Vagina (tissue), 2 donors: ENCODE results near the gene TREML1.

Source experiments
- POLR2A ChIP-seq, 2 donors: fragments of 450-650 bp; IDR thresholded peaks; one replicate each; pipeline ENCODE4 v1.6.1; 2017; ENCODE audit warnings: antibody characterized with exemption in 2 of 2, mild to moderate bottlenecking in 2 of 2, moderate library complexity in 2 of 2
- POLR2AphosphoS5 ChIP-seq, 2 donors: sonication (generic); formaldehyde crosslinking; IDR thresholded peaks; one replicate each; pipeline ENCODE4 v1.9.0; 2017; ENCODE audit warnings: antibody characterized with exemption in 2 of 2, mild to moderate bottlenecking in 2 of 2, low read depth in 1 of 2; ENCODE audit not compliant: insufficient read depth in 1 of 2
- TF ChIP-seq, protein P1 (sequence below), 3 experiments: fragments of 450-650 bp in 2 of 3; fragments of 200-600 bp in 1 of 3; sonication (generic) in 1 of 3; IDR thresholded peaks; one replicate each; pipeline ENCODE4 v1.5.1; 2017 to 2019; ENCODE audit warnings: antibody characterized with exemption in 3 of 3, mild to moderate bottlenecking in 2 of 3, moderate library complexity in 2 of 3

DNA sequence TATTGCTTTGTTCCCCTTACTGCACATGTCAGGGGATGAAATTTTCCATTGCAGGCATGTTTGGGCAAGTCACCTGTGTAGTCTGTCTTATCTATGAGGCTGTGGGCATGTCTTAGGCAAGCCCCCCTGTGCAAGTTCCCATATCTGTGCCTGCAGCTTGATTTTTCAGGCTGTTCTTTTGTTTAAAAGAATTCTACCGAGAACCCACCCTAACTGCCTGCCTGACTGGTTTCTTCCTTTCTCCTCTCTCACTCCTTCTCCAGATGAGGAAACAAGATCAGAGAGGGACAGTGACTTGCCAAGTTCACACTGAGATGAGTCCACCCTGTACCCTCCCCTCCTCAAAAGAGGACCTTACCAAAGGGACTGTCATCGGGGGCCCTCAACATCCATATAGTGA lies 35.8 kb upstream of the TREML1 start:
- TF ChIP-seq, protein P1, sequence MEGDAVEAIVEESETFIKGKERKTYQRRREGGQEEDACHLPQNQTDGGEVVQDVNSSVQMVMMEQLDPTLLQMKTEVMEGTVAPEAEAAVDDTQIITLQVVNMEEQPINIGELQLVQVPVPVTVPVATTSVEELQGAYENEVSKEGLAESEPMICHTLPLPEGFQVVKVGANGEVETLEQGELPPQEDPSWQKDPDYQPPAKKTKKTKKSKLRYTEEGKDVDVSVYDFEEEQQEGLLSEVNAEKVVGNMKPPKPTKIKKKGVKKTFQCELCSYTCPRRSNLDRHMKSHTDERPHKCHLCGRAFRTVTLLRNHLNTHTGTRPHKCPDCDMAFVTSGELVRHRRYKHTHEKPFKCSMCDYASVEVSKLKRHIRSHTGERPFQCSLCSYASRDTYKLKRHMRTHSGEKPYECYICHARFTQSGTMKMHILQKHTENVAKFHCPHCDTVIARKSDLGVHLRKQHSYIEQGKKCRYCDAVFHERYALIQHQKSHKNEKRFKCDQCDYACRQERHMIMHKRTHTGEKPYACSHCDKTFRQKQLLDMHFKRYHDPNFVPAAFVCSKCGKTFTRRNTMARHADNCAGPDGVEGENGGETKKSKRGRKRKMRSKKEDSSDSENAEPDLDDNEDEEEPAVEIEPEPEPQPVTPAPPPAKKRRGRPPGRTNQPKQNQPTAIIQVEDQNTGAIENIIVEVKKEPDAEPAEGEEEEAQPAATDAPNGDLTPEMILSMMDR (IDR thresholded peaks at IDR 0.05) = no peak
- no peak for TF ChIP-seq POLR2A (IDR thresholded peaks at IDR 0.05)
- TF ChIP-seq POLR2AphosphoS5 (IDR thresholded peaks at IDR 0.05; ENCODE audit: insufficient read depth in 1 of 2, low read depth in 1 of 2) = no peak
